Fibroblast of lung (primary cell): ENCODE measurements around the gene KREMEN1.

Experiments
- EZH2 ChIP-seq: IDR thresholded peaks from 2 replicates; pipeline ENCODE4 v1.5.1; 2012; ENCODE audit warnings: low read length, control low read depth, mild to moderate bottlenecking; ENCODE audit errors: missing control alignments
- TF ChIP-seq, protein P1 (sequence below), 2 donors: IDR thresholded peaks in 1 of 2; conservative IDR thresholded peaks in 1 of 2; 1 replicate in 1 of 2; 2 replicates in 1 of 2; pipeline ENCODE4 v1.5.1; 2011 to 2012; ENCODE audit warnings: low read length in 2 of 2, control low read depth in 1 of 2, inconsistent platforms in 1 of 2, low read depth in 1 of 2, mild to moderate bottlenecking in 1 of 2

DNA sequence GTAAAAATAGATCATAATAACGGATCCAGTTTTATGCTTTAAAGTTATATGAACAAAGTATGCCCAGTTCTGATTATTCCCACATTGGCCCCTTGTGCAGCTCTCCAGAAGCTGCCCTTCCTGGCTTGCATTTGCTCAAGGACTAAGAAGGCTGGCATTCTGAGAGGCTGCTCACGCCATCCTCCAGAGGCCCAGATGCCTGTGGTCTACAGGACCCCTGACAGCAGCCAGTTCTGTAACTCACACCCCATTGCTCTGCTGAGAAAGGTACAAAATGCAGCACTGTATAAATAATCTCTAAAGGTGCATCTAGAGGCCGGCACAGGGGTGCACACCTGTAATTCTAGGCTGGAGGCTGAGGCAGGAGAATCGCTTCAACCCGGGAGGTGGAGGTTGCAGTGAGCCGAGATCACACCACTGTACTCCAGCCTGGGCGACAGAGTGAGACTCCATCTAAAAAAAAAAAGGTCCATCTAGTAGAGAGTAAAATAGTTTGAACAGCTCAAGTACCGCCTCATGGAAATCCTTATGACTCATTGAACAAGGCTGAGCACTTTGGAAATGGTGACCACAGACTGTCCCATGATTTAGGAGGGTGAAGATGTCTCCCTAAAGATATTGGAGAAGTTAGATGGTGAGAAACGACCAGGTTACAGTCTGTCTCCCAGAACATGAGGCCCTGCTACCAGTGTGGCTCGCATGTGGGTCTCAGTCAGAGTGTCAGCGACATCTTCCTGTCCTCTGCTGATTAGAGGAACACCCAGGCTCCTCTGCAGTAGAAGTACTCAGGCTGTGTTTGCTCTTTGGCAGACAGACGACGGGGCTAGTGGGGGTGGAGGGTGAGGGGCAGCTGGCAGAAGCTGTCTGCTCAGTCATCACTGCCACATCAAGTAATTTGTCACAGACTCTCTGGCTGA, 56.3 kb downstream of the KREMEN1 start:
- TF ChIP-seq, protein P1, sequence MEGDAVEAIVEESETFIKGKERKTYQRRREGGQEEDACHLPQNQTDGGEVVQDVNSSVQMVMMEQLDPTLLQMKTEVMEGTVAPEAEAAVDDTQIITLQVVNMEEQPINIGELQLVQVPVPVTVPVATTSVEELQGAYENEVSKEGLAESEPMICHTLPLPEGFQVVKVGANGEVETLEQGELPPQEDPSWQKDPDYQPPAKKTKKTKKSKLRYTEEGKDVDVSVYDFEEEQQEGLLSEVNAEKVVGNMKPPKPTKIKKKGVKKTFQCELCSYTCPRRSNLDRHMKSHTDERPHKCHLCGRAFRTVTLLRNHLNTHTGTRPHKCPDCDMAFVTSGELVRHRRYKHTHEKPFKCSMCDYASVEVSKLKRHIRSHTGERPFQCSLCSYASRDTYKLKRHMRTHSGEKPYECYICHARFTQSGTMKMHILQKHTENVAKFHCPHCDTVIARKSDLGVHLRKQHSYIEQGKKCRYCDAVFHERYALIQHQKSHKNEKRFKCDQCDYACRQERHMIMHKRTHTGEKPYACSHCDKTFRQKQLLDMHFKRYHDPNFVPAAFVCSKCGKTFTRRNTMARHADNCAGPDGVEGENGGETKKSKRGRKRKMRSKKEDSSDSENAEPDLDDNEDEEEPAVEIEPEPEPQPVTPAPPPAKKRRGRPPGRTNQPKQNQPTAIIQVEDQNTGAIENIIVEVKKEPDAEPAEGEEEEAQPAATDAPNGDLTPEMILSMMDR (conservative IDR thresholded peaks at IDR 0.05 in 1 of 2, IDR thresholded peaks at IDR 0.05 in 1 of 2; ENCODE audit: low read depth in 1 of 2, low read length in 2 of 2): no peak
- no peak for TF ChIP-seq EZH2
